Measurements from ENCODE around the gene CUTA.

CUTA gene

DNA sequence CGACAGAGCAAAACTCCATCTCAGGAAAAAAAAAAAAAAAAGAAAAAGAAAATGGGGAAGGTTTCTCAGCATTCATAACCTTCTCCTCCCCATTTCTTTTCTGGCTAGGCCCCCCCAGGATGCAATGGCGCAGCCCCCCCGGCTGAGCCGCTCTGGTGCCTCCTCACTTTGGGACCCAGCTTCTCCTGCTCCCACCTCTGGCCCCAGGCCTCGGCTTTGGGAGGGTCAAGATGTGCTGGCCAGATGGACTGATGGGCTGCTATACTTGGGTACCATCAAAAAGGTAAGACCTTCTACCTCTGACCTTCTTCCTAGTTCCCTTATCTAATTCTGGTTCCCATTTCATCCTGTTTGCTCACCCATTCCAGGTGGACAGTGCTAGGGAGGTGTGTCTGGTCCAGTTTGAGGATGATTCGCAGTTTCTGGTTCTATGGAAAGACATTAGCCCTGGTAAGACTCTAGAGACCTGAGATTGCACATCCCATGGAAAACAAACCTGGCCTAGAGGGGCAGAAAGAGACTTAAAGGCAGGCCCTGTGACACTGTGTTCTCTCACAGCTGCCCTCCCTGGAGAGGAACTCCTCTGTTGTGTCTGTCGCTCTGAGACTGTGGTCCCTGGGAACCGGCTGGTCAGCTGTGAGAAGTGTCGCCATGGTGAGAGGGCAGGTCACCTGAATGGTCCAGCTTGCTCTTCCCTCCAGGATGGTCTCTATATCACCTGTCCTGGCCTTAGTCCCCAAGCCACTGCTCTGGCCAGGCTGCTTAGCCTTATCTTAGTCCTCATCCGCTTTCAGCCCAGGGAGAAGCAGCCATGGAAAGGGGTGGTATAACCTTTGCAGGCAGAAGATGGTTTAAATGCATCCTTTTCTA lies 5.5 kb downstream of the CUTA start:
- DNase-seq (ENCODE audit: low read depth): no peak
- TF ChIP-seq, protein P1, sequence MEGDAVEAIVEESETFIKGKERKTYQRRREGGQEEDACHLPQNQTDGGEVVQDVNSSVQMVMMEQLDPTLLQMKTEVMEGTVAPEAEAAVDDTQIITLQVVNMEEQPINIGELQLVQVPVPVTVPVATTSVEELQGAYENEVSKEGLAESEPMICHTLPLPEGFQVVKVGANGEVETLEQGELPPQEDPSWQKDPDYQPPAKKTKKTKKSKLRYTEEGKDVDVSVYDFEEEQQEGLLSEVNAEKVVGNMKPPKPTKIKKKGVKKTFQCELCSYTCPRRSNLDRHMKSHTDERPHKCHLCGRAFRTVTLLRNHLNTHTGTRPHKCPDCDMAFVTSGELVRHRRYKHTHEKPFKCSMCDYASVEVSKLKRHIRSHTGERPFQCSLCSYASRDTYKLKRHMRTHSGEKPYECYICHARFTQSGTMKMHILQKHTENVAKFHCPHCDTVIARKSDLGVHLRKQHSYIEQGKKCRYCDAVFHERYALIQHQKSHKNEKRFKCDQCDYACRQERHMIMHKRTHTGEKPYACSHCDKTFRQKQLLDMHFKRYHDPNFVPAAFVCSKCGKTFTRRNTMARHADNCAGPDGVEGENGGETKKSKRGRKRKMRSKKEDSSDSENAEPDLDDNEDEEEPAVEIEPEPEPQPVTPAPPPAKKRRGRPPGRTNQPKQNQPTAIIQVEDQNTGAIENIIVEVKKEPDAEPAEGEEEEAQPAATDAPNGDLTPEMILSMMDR (IDR thresholded peaks at IDR 0.05; ENCODE audit: insufficient read depth, low read depth, low read length, missing control alignments): no peak
- H3K4me3 ChIP-seq (ENCODE audit: low read depth, low read length): no peak overlapping the region

DNA sequence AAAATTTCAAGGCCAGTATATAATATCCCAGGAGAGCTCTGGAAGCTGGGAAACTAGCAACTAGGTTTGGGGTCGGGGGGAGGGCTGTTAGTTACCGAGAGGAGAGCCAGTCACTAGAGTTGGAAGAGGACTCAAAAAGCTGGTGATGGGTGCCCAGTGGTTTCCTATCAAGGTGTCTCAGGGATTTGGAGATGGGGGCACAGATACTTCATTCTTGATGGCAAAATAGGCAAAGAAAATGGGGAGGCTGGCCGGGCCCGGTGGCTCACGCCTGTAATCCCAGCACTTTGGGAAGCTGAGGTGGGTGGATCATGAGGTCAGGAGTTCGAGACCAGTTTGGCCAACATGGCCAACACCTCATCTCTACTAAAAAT lies 6.3 kb downstream of the CUTA start:
- no peak for DNase-seq (ENCODE audit: low read depth)
- TF ChIP-seq, protein P1 (IDR thresholded peaks at IDR 0.05; ENCODE audit: insufficient read depth, low read depth, low read length, missing control alignments): no peak
- H3K4me3 ChIP-seq (ENCODE audit: low read depth, low read length): peak overlapping the region; percentile 75

DNA sequence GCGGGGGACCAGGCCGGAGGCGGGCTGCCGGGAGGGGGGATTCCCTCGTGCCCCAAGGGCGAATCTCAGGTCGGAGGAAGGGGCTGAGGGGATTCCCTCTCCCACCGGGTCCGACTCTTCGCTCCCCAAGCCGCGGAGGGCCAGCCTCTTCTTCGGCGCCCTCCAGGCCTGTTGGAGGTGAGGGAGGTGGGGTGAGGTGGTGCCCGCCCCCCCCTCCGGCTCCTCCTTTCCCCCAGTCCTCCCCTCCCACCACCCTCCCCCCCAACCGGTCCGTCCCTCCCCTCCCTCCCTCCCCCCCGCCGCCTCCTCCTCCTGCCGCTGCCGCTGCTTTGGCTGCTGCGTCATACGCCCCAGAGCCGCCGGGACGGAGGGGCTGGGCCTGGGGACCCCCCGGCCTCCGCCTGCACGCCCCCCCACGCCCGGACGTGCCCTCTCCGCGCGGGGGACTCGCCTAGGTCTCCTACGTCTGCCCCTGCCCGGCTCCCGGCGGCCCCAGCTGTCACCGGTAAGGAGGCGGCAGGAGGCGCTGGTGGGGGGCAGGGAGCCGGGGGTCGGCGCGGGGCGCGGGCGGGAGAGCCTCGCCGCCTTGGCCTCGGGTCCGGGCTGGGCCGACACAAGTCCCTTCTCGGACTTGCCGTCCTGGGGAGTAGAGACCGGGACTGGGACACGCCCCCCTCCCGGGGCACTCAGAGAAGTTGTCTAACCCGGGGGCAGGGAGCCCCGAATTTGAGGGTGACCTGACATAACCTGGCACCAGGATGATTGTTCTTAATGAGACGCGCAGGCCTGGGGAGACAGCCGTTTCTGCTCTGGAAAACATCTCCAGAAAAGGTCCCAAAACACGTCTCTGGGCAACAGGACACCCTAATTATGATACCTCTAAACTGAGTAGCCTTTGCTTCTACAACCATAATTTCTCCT lies 6.9 kb downstream of the CUTA start, which contains the start of gene PHF1:
Gene PHF1 (plus strand): TSS at position 304 of the 921 bp plus-strand sequence. CDS start 1,250 bp downstream, outside the sequence.
- H3K4me3 ChIP-seq (ENCODE audit: low read depth, low read length): peak within 1 kb of the TSS; percentile 75
- TF ChIP-seq, protein P1 (IDR thresholded peaks at IDR 0.05; ENCODE audit: insufficient read depth, low read depth, low read length, missing control alignments): no peak
- DNase-seq (ENCODE audit: low read depth): no peak

DNA sequence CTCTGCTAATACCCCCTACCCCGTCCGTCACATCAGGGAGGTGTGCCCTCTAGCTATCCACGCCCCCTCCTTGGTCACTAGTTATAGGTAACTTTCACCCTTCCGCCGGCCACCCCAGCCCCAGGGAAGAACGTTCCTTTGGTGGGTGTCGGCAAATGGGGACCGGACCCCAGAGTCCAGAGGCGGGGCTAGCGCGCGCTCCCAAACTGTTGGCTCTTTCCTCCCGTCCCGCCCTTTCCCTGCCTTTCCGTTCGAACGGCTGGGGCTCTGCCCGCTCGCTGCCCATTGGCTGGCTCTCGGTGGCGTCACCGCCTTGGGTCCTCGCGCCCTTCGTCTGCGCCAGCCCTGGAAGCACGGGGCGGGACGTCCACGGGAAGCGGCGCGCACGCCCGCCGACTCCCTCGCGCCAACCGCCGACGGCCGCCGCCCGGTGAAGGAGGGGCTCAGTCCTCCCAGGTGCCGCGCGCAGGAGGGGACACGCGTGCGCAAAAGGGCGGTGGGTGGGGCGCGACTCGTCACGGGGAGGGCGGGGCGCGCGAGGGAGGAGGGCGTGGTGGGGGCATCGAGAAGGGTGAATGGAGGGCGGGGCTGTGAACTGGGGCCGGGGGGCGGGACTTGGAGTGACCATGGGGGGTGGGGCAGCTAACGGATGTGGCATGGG lies 7.7 kb downstream of the CUTA start:
- DNase-seq (ENCODE audit: low read depth): peak; percentile 99
- TF ChIP-seq, protein P1 (IDR thresholded peaks at IDR 0.05; ENCODE audit: insufficient read depth, low read depth, low read length, missing control alignments): no peak
- H3K4me3 ChIP-seq (ENCODE audit: low read depth, low read length): peak overlapping the region; percentile 75

DNA sequence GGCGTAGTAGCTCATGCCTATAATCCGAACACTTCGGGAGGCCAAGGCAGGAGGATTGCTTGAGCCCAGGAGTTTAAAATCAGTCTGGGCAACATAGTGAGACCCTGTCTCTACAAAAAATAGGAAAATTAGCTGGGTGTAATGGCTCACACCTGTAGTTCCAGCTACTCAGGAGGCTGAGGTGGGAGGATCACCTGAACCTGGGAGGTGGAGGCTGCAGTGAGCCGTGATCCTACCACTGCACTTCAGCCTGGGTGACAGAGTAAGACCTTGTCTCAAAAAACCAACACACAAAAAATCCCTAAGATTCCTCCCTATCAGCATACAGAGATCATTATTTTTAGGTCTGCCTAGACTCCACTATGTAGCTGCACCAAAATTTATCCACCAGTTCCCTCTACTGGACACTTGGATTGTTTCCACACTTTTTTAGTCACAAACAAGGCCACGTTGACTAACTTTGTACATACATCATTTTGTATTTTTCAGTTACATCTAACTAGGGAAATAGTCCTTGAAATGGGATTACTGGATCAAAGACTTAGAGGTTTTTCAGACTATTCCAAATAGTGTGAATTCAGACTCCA lies 10.7 kb downstream of the CUTA start:
- no peak for DNase-seq (ENCODE audit: low read depth)
- H3K4me3 ChIP-seq (ENCODE audit: low read depth, low read length): no peak overlapping the region
- TF ChIP-seq, protein P1 (IDR thresholded peaks at IDR 0.05; ENCODE audit: insufficient read depth, low read depth, low read length, missing control alignments): no peak

DNA sequence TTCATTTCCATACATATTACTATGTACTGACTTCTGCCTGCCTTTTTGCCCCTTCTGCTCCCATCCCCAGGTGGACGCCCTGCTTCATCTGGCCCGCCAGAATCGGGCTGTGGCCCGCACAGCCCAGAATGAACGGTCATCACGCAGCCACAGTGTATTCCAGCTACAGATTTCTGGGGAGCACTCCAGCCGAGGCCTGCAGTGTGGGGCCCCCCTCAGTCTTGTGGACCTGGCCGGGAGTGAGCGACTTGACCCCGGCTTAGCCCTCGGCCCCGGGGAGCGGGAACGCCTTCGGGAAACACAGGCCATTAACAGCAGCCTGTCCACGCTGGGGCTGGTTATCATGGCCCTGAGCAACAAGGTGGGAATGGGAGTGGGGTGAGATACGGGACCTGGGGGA lies 11.8 kb downstream of the CUTA start:
- no peak for DNase-seq (ENCODE audit: low read depth)
- H3K4me3 ChIP-seq (ENCODE audit: low read depth, low read length): no peak overlapping the region
- TF ChIP-seq, protein P1 (IDR thresholded peaks at IDR 0.05; ENCODE audit: insufficient read depth, low read depth, low read length, missing control alignments): no peak
